ENCODE measurements around the gene SEC22A.

SEC22A gene

GRCh38 chr3:123154020-123154985 is 47.4 kb upstream of the SEC22A start:
- TF ChIP-seq REST (IDR thresholded peaks at IDR 0.05; ENCODE audit: low read depth), result no peak
- no peak for TF ChIP-seq TCF12 (IDR thresholded peaks at IDR 0.05; ENCODE audit: low read depth)
- no peak for TF ChIP-seq FOXM1 (IDR thresholded peaks at IDR 0.05; ENCODE audit: borderline replicate concordance, low read depth)
- no peak for TF ChIP-seq EP300 (IDR thresholded peaks at IDR 0.05; ENCODE audit: borderline replicate concordance)
- no peak for TF ChIP-seq TAF1 (IDR thresholded peaks at IDR 0.05; ENCODE audit: low read depth)
- no peak for TF ChIP-seq CREB1 (IDR thresholded peaks at IDR 0.05; ENCODE audit: low read depth)
- no peak for TF ChIP-seq EGR1 (IDR thresholded peaks at IDR 0.05)
- TF ChIP-seq USF1 (IDR thresholded peaks at IDR 0.05), result no peak
- no peak for TF ChIP-seq RAD21 (IDR thresholded peaks at IDR 0.05; ENCODE audit: low read depth)
- no peak for TF ChIP-seq YY1 (IDR thresholded peaks at IDR 0.05; ENCODE audit: low read depth)
- no peak for TF ChIP-seq ZBTB7A (IDR thresholded peaks at IDR 0.05; ENCODE audit: low read depth)
- TF ChIP-seq TEAD4 (IDR thresholded peaks at IDR 0.05), result no peak

- no peak for TF ChIP-seq TAF1 (IDR thresholded peaks at IDR 0.05; ENCODE audit: low read depth)
Observed at GRCh38 chr3:123155471-123156011, 46.2 kb upstream of the SEC22A start.

- TF ChIP-seq TAF1 (IDR thresholded peaks at IDR 0.05; ENCODE audit: low read depth), result no peak
- TF ChIP-seq TCF12 (IDR thresholded peaks at IDR 0.05; ENCODE audit: low read depth), result no peak
- no peak for TF ChIP-seq FOXM1 (IDR thresholded peaks at IDR 0.05; ENCODE audit: borderline replicate concordance, low read depth)
- TF ChIP-seq NFIC (IDR thresholded peaks at IDR 0.05), result no peak
- no peak for TF ChIP-seq RAD21 (IDR thresholded peaks at IDR 0.05; ENCODE audit: low read depth)
- TF ChIP-seq ZBTB7A (IDR thresholded peaks at IDR 0.05; ENCODE audit: low read depth), result no peak
Observed at GRCh38 chr3:123156276-123156995, 45.3 kb upstream of the SEC22A start.

- TF ChIP-seq EGR1 (IDR thresholded peaks at IDR 0.05), result no peak
- no peak for TF ChIP-seq NFIC (IDR thresholded peaks at IDR 0.05)
- no peak for TF ChIP-seq REST (IDR thresholded peaks at IDR 0.05; ENCODE audit: low read depth)
- TF ChIP-seq TEAD4 (IDR thresholded peaks at IDR 0.05), result no peak
- TF ChIP-seq FOXM1 (IDR thresholded peaks at IDR 0.05; ENCODE audit: borderline replicate concordance, low read depth), result no peak
- no peak for TF ChIP-seq USF1 (IDR thresholded peaks at IDR 0.05)
- no peak for TF ChIP-seq TCF12 (IDR thresholded peaks at IDR 0.05; ENCODE audit: low read depth)
- no peak for TF ChIP-seq CREB1 (IDR thresholded peaks at IDR 0.05; ENCODE audit: low read depth)
- TF ChIP-seq RAD21 (IDR thresholded peaks at IDR 0.05; ENCODE audit: low read depth), result no peak
- no peak for TF ChIP-seq YY1 (IDR thresholded peaks at IDR 0.05; ENCODE audit: low read depth)
- no peak for TF ChIP-seq MAX (IDR thresholded peaks at IDR 0.05)
Observed at GRCh38 chr3:123157209-123157597, 44.5 kb upstream of the SEC22A start.

- TF ChIP-seq CEBPB (IDR thresholded peaks at IDR 0.05) (peak; percentile 36; the same call in 1 of the 2 replicates), TCF12 (IDR thresholded peaks at IDR 0.05; ENCODE audit: low read depth) (no peak), REST (IDR thresholded peaks at IDR 0.05; ENCODE audit: low read depth) (no peak)
Observed at GRCh38 chr3:123157598-123158287, 44.0 kb upstream of the SEC22A start.
